Measurements from ENCODE around the gene UBE2N. TPM values are rescaled to one million over a fixed set of nuclear protein-coding genes. Genes with fewer than 3 reads are reported as not detected.

UBE2N gene
- total and polyA plus RNA-seq, 2 donors (not counting 1 experiment from before 2014, with no cell fraction given): 56.3 to 83.8 TPM

- Histone ChIP-seq H3K4me2 (replicated peaks; ENCODE audit: low read depth, low read length, poor library complexity, severe bottlenecking) (peak overlapping the region; percentile 52), H2AFZ (ENCODE audit: insufficient read depth, low read depth, low read length, poor library complexity, severe bottlenecking) (no peak overlapping the region), H3K9ac (ENCODE audit: low read length) (no peak overlapping the region), H3K79me2 (ENCODE audit: control insufficient read depth, insufficient read depth, low read length) (no peaks in the 10 kb centered on the region), H3K27me3 (replicated peaks in 1 of 4; ENCODE audit: control extremely low read depth in 1 of 4, control insufficient read depth in 3 of 4, insufficient read depth in 4 of 4, low read length in 3 of 4) (no peaks in the 10 kb centered on the region), H3K4me1 (ENCODE audit: control insufficient read depth in 2 of 2, insufficient read depth in 2 of 2, low read length in 2 of 2) (peaks cover 14 to 20% of the 10 kb centered on the region in 2 donors), H3K9me3 (ENCODE audit: control extremely low read depth in 1 of 3, control insufficient read depth in 2 of 3, insufficient read depth in 1 of 3, low read length in 2 of 3) (no peaks in the 10 kb centered on the region), H3K36me3 (replicated peaks in 1 of 2; ENCODE audit: control extremely low read depth in 1 of 2, control insufficient read depth in 1 of 2, extremely low read depth in 1 of 2, insufficient read depth in 2 of 2, low read length in 1 of 2) (no peaks in the 10 kb centered on the region), H3K27ac (ENCODE audit: low read length in 2 of 2) (peak overlapping the region; percentile 15 to 28), H3K4me3 (ENCODE audit: control extremely low read depth in 1 of 5, extremely low read depth in 1 of 5, insufficient read depth in 1 of 5, low read depth in 2 of 5, low read length in 4 of 5) (peak overlapping the region in 1 of 5 experiments; percentile 8), H4K20me1 (ENCODE audit: control insufficient read depth, insufficient read depth, low read length, poor library complexity, severe bottlenecking) (no peaks in the 10 kb centered on the region)
- H3K4me1 Mint-ChIP-seq: peaks cover 20% of the 10 kb centered on the region
- no peak overlapping the region for H3K27ac Mint-ChIP-seq
- TF ChIP-seq EZH2 (IDR thresholded peaks at IDR 0.05; ENCODE audit: borderline replicate concordance, insufficient read depth, low read depth, low read length, poor library complexity, severe bottlenecking) (no peak), CTCF (IDR thresholded peaks at IDR 0.05) (no peak)
- H3K4me3 Mint-ChIP-seq: no peak overlapping the region
- H3K27me3 Mint-ChIP-seq: no peaks in the 10 kb centered on the region
- ChIA-PET CTCF (interaction anchor here (1.0 to 1.5 kb wide), 2 partner anchors 17 to 29 kb away, joined by 3 to 6 read pairs; no protein-coding TSS in a partner anchor), POLR2A (no interaction called here)
- 47% methylated on average over 5 of the region's 5 CpGs for WGBS (ENCODE audit: insufficient coverage)
- ATAC-seq (ENCODE audit: low read depth) (peak; percentile 12), DNase-seq (no peak)
- intact Hi-C loops (cut with micrococcal nuclease): no loop called here
- H3K9me3 Mint-ChIP-seq (ENCODE audit: insufficient read depth): no peaks in the 10 kb centered on the region
Measured at GRCh38 chr12:93448796-93449195, 7.0 kb upstream of the UBE2N start.

GRCh38 chr12:93447555-93448290 is 6.0 kb upstream of the UBE2N start:
- DNase-seq: no peak
- intact Hi-C loops (cut with micrococcal nuclease): no loop called here
- Histone ChIP-seq H3K4me3 (ENCODE audit: control extremely low read depth in 1 of 5, extremely low read depth in 1 of 5, insufficient read depth in 1 of 5, low read depth in 2 of 5, low read length in 4 of 5) (no peak overlapping the region), H3K36me3 (replicated peaks in 1 of 2; ENCODE audit: control extremely low read depth in 1 of 2, control insufficient read depth in 1 of 2, extremely low read depth in 1 of 2, insufficient read depth in 2 of 2, low read length in 1 of 2) (no peaks in the 10 kb centered on the region), H4K20me1 (ENCODE audit: control insufficient read depth, insufficient read depth, low read length, poor library complexity, severe bottlenecking) (no peaks in the 10 kb centered on the region), H3K4me1 (ENCODE audit: control insufficient read depth in 2 of 2, insufficient read depth in 2 of 2, low read length in 2 of 2) (peaks cover 17 to 23% of the 10 kb centered on the region in 2 donors), H3K79me2 (ENCODE audit: control insufficient read depth, insufficient read depth, low read length) (no peaks in the 10 kb centered on the region), H3K9ac (ENCODE audit: low read length) (no peak overlapping the region), H3K27me3 (replicated peaks in 1 of 4; ENCODE audit: control extremely low read depth in 1 of 4, control insufficient read depth in 3 of 4, insufficient read depth in 4 of 4, low read length in 3 of 4) (no peaks in the 10 kb centered on the region), H3K9me3 (ENCODE audit: control extremely low read depth in 1 of 3, control insufficient read depth in 2 of 3, insufficient read depth in 1 of 3, low read length in 2 of 3) (no peaks in the 10 kb centered on the region), H3K4me2 (replicated peaks; ENCODE audit: low read depth, low read length, poor library complexity, severe bottlenecking) (no peak overlapping the region), H2AFZ (ENCODE audit: insufficient read depth, low read depth, low read length, poor library complexity, severe bottlenecking) (no peak overlapping the region), H3K27ac (ENCODE audit: low read length in 2 of 2) (no peak overlapping the region)
- peak overlapping the region; percentile 8 for H3K27ac Mint-ChIP-seq
- no peaks in the 10 kb centered on the region for H3K9me3 Mint-ChIP-seq (ENCODE audit: insufficient read depth)
- TF ChIP-seq EZH2 (IDR thresholded peaks at IDR 0.05; ENCODE audit: borderline replicate concordance, insufficient read depth, low read depth, low read length, poor library complexity, severe bottlenecking) (no peak), CTCF (IDR thresholded peaks at IDR 0.05) (no peak)
- 74% methylated on average over 4 of the region's 4 CpGs for WGBS (ENCODE audit: insufficient coverage)
- H3K27me3 Mint-ChIP-seq: no peaks in the 10 kb centered on the region
- POLR2A ChIA-PET: no interaction called here
- CTCF ChIA-PET: no interaction called here
- H3K4me1 Mint-ChIP-seq: peaks cover 21% of the 10 kb centered on the region
- H3K4me3 Mint-ChIP-seq: no peak overlapping the region
- ATAC-seq (ENCODE audit: low read depth): no peak
